Activated naive CD8-positive, alpha-beta T cell treated with anti-CD3 and anti-CD28 coated beads, Interleukin-2, amount 10 ng/mL, durations not matched to agents 7 days and 5 days (primary cell): ENCODE results near the gene APOBEC3G. TPM values are rescaled to one million over a fixed set of nuclear protein-coding genes. Genes with fewer than 3 reads are reported as not detected.
A peak's percentile ranks its signal among the peaks of the same experiment; 100 is the strongest.
"Not testable (repeated sequence)": the region's sequence is repeated elsewhere in the genome, so short reads cannot be mapped to it uniquely, and the experiment has no call there.

Source experiments
- ATAC-seq: fragments of 150-1000 bp; cut with Tn5 transposase; one replicate; pipeline ENCODE4 v1.10.0; 2021; ENCODE audit warnings: low read depth, moderate library complexity
- POLR2A ChIA-PET: fragments of 350-600 bp; sonication (Branson Sonifier 250); formaldehyde crosslinking; loops from one replicate; lab custom pipeline; 2021; ENCODE audit warnings: antibody characterized with exemption; lab: Charles Lee
- DNase-seq: peaks from one replicate; pipeline ENCODE4 v3.0.0; 2021
- H3K27ac Mint-ChIP-seq: one replicate; pipeline ENCODE4 v1.8.0; 2022; ENCODE audit warnings: mild to moderate bottlenecking, mixed read lengths
- H3K27me3 Mint-ChIP-seq: one replicate; pipeline ENCODE4 v1.8.0; 2022; ENCODE audit warnings: mild to moderate bottlenecking, moderate library complexity, mixed read lengths
- H3K36me3 Mint-ChIP-seq: one replicate; pipeline ENCODE4 v1.8.0; 2021; ENCODE audit warnings: mild to moderate bottlenecking, mixed read lengths
- H3K4me1 Mint-ChIP-seq: one replicate; pipeline ENCODE4 v1.8.0; 2021; ENCODE audit warnings: mixed read lengths
- H3K4me3 Mint-ChIP-seq: one replicate; pipeline ENCODE4 v1.8.0; 2022; ENCODE audit warnings: mild to moderate bottlenecking, moderate library complexity, mixed read lengths
- H3K9me3 Mint-ChIP-seq: one replicate; pipeline ENCODE4 v1.8.0; 2021; ENCODE audit warnings: mixed read lengths
- total RNA-seq, 2 experiments: library from RNA; stranded (reverse); gene quantifications; one replicate each; pipeline ENCODE4 v1.2.3, GENCODE V29; 2021

The APOBEC3G gene
- total RNA-seq, 2 experiments from 2014 or later, result 116 to 118 TPM

- H3K4me3 Mint-ChIP-seq, H3K27ac Mint-ChIP-seq, DNase-seq, H3K9me3 Mint-ChIP-seq, ATAC-seq, POLR2A ChIA-PET, H3K27me3 Mint-ChIP-seq: not testable (repeated sequence)
- Mint-ChIP-seq H3K4me1 (peaks cover 37% of the 10 kb centered on the region), H3K36me3 (peaks cover 17% of the 10 kb centered on the region)
Measured at GRCh38 chr22:39043063-39043462, 34.0 kb upstream of the APOBEC3G start.

- H3K27me3 Mint-ChIP-seq, H3K9me3 Mint-ChIP-seq, H3K4me3 Mint-ChIP-seq, H3K27ac Mint-ChIP-seq, ATAC-seq, POLR2A ChIA-PET, DNase-seq: not testable (repeated sequence)
- Mint-ChIP-seq H3K4me1 (peaks cover 28% of the 10 kb centered on the region), H3K36me3 (peaks cover 17% of the 10 kb centered on the region)
Measured at GRCh38 chr22:39045136-39045535, 31.9 kb upstream of the APOBEC3G start.

GRCh38 chr22:39049486-39049885 lies 27.6 kb upstream of the APOBEC3G start:
- H3K27me3 Mint-ChIP-seq, H3K9me3 Mint-ChIP-seq, H3K27ac Mint-ChIP-seq, DNase-seq, ATAC-seq, H3K4me3 Mint-ChIP-seq: not testable (repeated sequence)
- Mint-ChIP-seq H3K36me3 (peaks cover 19% of the 10 kb centered on the region), H3K4me1 (peaks cover 14% of the 10 kb centered on the region)
- POLR2A ChIA-PET, result interaction anchor here (0.9 kb wide), 1 partner anchor 42 kb away, joined by 3 read pairs; no protein-coding TSS in a partner anchor

- DNase-seq, H3K27me3 Mint-ChIP-seq, H3K27ac Mint-ChIP-seq, ATAC-seq, POLR2A ChIA-PET, H3K4me3 Mint-ChIP-seq, H3K9me3 Mint-ChIP-seq, H3K4me1 Mint-ChIP-seq: not testable (repeated sequence)
- peaks cover 13% of the 10 kb centered on the region for H3K36me3 Mint-ChIP-seq
Measured at GRCh38 chr22:39051844-39052495, 25.1 kb upstream of the APOBEC3G start.

GRCh38 chr22:39055658-39056057 lies 21.4 kb upstream of the APOBEC3G start:
- Mint-ChIP-seq H3K4me3 (no peak overlapping the region), H3K4me1 (no peaks in the 10 kb centered on the region), H3K27ac (no peak overlapping the region), H3K36me3 (peaks cover 9% of the 10 kb centered on the region), H3K9me3 (no peaks in the 10 kb centered on the region), H3K27me3 (no peaks in the 10 kb centered on the region)
- POLR2A ChIA-PET, result no interaction called here
- DNase-seq (no peak), ATAC-seq (no peak)

- H3K9me3 Mint-ChIP-seq, DNase-seq, H3K27me3 Mint-ChIP-seq, H3K36me3 Mint-ChIP-seq, POLR2A ChIA-PET, H3K27ac Mint-ChIP-seq, ATAC-seq, H3K4me1 Mint-ChIP-seq, H3K4me3 Mint-ChIP-seq: not testable (repeated sequence)
Measured at GRCh38 chr22:39061290-39061689, 15.8 kb upstream of the APOBEC3G start.

GRCh38 chr22:39061951-39062350 lies 15.1 kb upstream of the APOBEC3G start:
- H3K4me1 Mint-ChIP-seq, POLR2A ChIA-PET, ATAC-seq, DNase-seq, H3K27me3 Mint-ChIP-seq, H3K9me3 Mint-ChIP-seq, H3K27ac Mint-ChIP-seq, H3K4me3 Mint-ChIP-seq, H3K36me3 Mint-ChIP-seq: not testable (repeated sequence)

GRCh38 chr22:39063904-39064303 lies 13.2 kb upstream of the APOBEC3G start:
- H3K36me3 Mint-ChIP-seq, H3K27me3 Mint-ChIP-seq, H3K4me3 Mint-ChIP-seq, H3K4me1 Mint-ChIP-seq, ATAC-seq, H3K9me3 Mint-ChIP-seq, DNase-seq, H3K27ac Mint-ChIP-seq, POLR2A ChIA-PET: not testable (repeated sequence)

GRCh38 chr22:39066442-39067276 lies 10.4 kb upstream of the APOBEC3G start:
- POLR2A ChIA-PET, result interaction anchor here (1.4 kb wide), 1 partner anchor 28 kb away, joined by 5 read pairs; no protein-coding TSS in a partner anchor
- not testable (repeated sequence) for H3K36me3 Mint-ChIP-seq, H3K4me1 Mint-ChIP-seq, DNase-seq, H3K4me3 Mint-ChIP-seq, H3K27ac Mint-ChIP-seq, H3K27me3 Mint-ChIP-seq, H3K9me3 Mint-ChIP-seq, ATAC-seq

GRCh38 chr22:39068033-39068785 lies 8.9 kb upstream of the APOBEC3G start:
- Mint-ChIP-seq H3K4me3 (no peak overlapping the region), H3K27ac (no peak overlapping the region), H3K27me3 (peaks cover 2% of the 10 kb centered on the region), H3K4me1 (peaks cover 7% of the 10 kb centered on the region), H3K36me3 (no peaks in the 10 kb centered on the region), H3K9me3 (no peaks in the 10 kb centered on the region)
- no peak for ATAC-seq
- no peak for DNase-seq
- POLR2A ChIA-PET, result interaction anchor here (1.4 kb wide), 1 partner anchor 26 kb away, joined by 5 read pairs; no protein-coding TSS in a partner anchor

- H3K27me3 Mint-ChIP-seq, result peaks cover 2% of the 10 kb centered on the region
- H3K27ac Mint-ChIP-seq, result no peak overlapping the region
- no peak overlapping the region for H3K4me3 Mint-ChIP-seq
- no peak for ATAC-seq
- H3K36me3 Mint-ChIP-seq, result no peaks in the 10 kb centered on the region
- H3K4me1 Mint-ChIP-seq, result peaks cover 11% of the 10 kb centered on the region
- no peak for DNase-seq
- POLR2A ChIA-PET, result no interaction called here
- H3K9me3 Mint-ChIP-seq, result no peaks in the 10 kb centered on the region
Measured at GRCh38 chr22:39070186-39070585, 6.9 kb upstream of the APOBEC3G start.

- POLR2A ChIA-PET, DNase-seq, H3K27me3 Mint-ChIP-seq, ATAC-seq, H3K9me3 Mint-ChIP-seq, H3K4me3 Mint-ChIP-seq, H3K36me3 Mint-ChIP-seq, H3K27ac Mint-ChIP-seq: not testable (repeated sequence)
- peaks cover 15% of the 10 kb centered on the region for H3K4me1 Mint-ChIP-seq
Measured at GRCh38 chr22:39072581-39072981, 4.5 kb upstream of the APOBEC3G start.

- DNase-seq, result no peak
- no peaks in the 10 kb centered on the region for H3K9me3 Mint-ChIP-seq
- ATAC-seq, result no peak
- POLR2A ChIA-PET, result no interaction called here
- peak overlapping the region; percentile 28 for H3K27ac Mint-ChIP-seq
- peaks cover 16% of the 10 kb centered on the region for H3K4me1 Mint-ChIP-seq
- H3K4me3 Mint-ChIP-seq, result no peak overlapping the region
- peaks cover 2% of the 10 kb centered on the region for H3K27me3 Mint-ChIP-seq
- H3K36me3 Mint-ChIP-seq, result peaks cover 11% of the 10 kb centered on the region
Measured at GRCh38 chr22:39073981-39074380, 3.1 kb upstream of the APOBEC3G start.
